ENCODE results near the gene KEL.

The KEL gene

GRCh38 chr7:142894112-142894984, 67.8 kb downstream of the KEL start:
- H3K4me1 ChIP-seq (ENCODE audit: control insufficient read depth, insufficient read depth, low read length): no peaks in the 10 kb centered on the region
- 86 to 92% methylated on average over 12 of the region's 12 CpGs for WGBS, 2 experiments

GRCh38 chr7:142892951-142893350, 69.2 kb downstream of the KEL start:
- Histone ChIP-seq H3K9me3 (ENCODE audit: control insufficient read depth, low read length) (no peaks in the 10 kb centered on the region), H3K27me3 (ENCODE audit: control insufficient read depth, insufficient read depth, low read length, poor library complexity, severe bottlenecking) (no peaks in the 10 kb centered on the region), H3K27ac (ENCODE audit: insufficient read depth, low read depth, low read length, poor library complexity, severe bottlenecking) (no peak overlapping the region), H3K36me3 (ENCODE audit: control insufficient read depth, insufficient read depth, low read length) (no peaks in the 10 kb centered on the region), H3K4me1 (ENCODE audit: control insufficient read depth, insufficient read depth, low read length) (no peaks in the 10 kb centered on the region), H3K4me3 (ENCODE audit: insufficient read depth, low read depth, low read length) (no peak overlapping the region)
- 91% methylated on average over 5 of the region's 5 CpGs for WGBS, 2 experiments

More at GRCh38 chr7:142894112-142894984, 67.8 kb downstream of the KEL start:
- no peak overlapping the region for H3K27ac ChIP-seq (ENCODE audit: insufficient read depth, low read depth, low read length, poor library complexity, severe bottlenecking)
- no peaks in the 10 kb centered on the region for H3K27me3 ChIP-seq (ENCODE audit: control insufficient read depth, insufficient read depth, low read length, poor library complexity, severe bottlenecking)
- H3K4me3 ChIP-seq (ENCODE audit: insufficient read depth, low read depth, low read length): no peak overlapping the region
- no peaks in the 10 kb centered on the region for H3K9me3 ChIP-seq (ENCODE audit: control insufficient read depth, low read length)
- no peaks in the 10 kb centered on the region for H3K36me3 ChIP-seq (ENCODE audit: control insufficient read depth, insufficient read depth, low read length)

DNA sequence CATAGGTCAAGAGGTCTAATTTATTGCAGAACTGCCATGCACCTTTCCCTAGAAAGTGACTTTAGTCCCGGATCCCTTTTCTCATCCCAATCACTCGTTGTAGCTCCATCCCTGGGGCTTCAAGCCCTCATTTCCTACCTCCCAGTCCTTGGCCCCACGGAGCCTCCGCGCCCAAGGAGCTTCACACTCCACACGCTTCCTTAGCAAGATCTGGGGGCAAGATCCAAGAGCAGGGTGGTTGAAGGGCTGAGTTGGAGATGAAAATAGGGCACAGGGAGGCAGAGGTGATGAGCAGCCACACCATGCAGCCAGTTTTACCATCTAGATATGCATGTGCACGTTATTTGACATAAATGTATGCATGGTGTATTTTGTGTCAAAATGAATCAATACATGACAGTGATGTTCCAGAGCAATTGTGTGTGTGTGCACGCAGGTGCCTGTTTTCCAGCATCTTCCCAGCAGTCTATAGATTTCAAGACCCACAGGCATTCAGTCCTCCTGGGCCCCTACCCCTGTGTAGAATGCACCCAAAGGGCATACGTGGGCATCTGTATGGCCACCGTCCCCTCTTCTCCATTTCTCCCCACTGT, 70.6 kb downstream of the KEL start:
- Histone ChIP-seq H3K27ac (ENCODE audit: insufficient read depth, low read depth, low read length, poor library complexity, severe bottlenecking) (no peak overlapping the region), H3K4me3 (ENCODE audit: insufficient read depth, low read depth, low read length) (no peak overlapping the region)
- 91 to 92% methylated on average over 10 of the region's 10 CpGs for WGBS, 2 experiments

More for the DNA sequence above, 70.6 kb downstream of the KEL start:
- Histone ChIP-seq H3K27me3 (ENCODE audit: control insufficient read depth, insufficient read depth, low read length, poor library complexity, severe bottlenecking) (no peaks in the 10 kb centered on the region), H3K4me1 (ENCODE audit: control insufficient read depth, insufficient read depth, low read length) (no peaks in the 10 kb centered on the region), H3K36me3 (ENCODE audit: control insufficient read depth, insufficient read depth, low read length) (no peaks in the 10 kb centered on the region), H3K9me3 (ENCODE audit: control insufficient read depth, low read length) (no peaks in the 10 kb centered on the region)
